Measurements from ENCODE around the gene SEC14L6.
"Not testable (repeated sequence)": the region's sequence is repeated elsewhere in the genome, so short reads cannot be mapped to it uniquely, and the experiment has no call there.

SEC14L6 gene

GRCh38 chr22:30546616-30547015 is at the start of gene SEC14L6:
SEC14L6 (minus strand) TSS chr22:30546741; CDS start chr22:30546682, 59 bp downstream.
- DNase-seq (ENCODE audit: low read depth), result no peak
- no peak for TF ChIP-seq CTCF (IDR thresholded peaks at IDR 0.05; ENCODE audit: low read length, missing control alignments)
- H3K4me3 ChIP-seq (replicated peaks; ENCODE audit: low read depth, low read length), result no peak within 1 kb of the TSS

- no peak for DNase-seq (ENCODE audit: low read depth)
- H3K4me3 ChIP-seq (replicated peaks; ENCODE audit: low read depth, low read length), result no peak overlapping the region
- no peak for TF ChIP-seq CTCF (IDR thresholded peaks at IDR 0.05; ENCODE audit: low read length, missing control alignments)
These were observed 49.7 kb upstream of the SEC14L6 start for GRCh38 chr22:30596199-30596598.

GRCh38 chr22:30592360-30592713 is 45.8 kb upstream of the SEC14L6 start:
- H3K4me3 ChIP-seq (replicated peaks; ENCODE audit: low read depth, low read length), result peak overlapping the region; percentile 42
- not testable (repeated sequence) for DNase-seq (ENCODE audit: low read depth)

- peak within 1 kb of the TSS; percentile 100 for H3K4me3 ChIP-seq (replicated peaks; ENCODE audit: low read depth, low read length)
- no peak for TF ChIP-seq CTCF (IDR thresholded peaks at IDR 0.05; ENCODE audit: low read length, missing control alignments)
- peak; percentile 100 for DNase-seq (ENCODE audit: low read depth)
These were observed 45.2 kb upstream of the SEC14L6 start, which contains the start of gene PES1 for GRCh38 chr22:30591588-30592359. PES1 (minus strand) TSS chr22:30591910; CDS start chr22:30591833, 77 bp downstream.

GRCh38 chr22:30591191-30591587 is 44.6 kb upstream of the SEC14L6 start:
- DNase-seq (ENCODE audit: low read depth), result peak; percentile 43
- peak overlapping the region; percentile 100 for H3K4me3 ChIP-seq (replicated peaks; ENCODE audit: low read depth, low read length)
- TF ChIP-seq CTCF (IDR thresholded peaks at IDR 0.05; ENCODE audit: low read length, missing control alignments), result no peak

GRCh38 chr22:30586414-30586813 is 39.9 kb upstream of the SEC14L6 start:
- DNase-seq (ENCODE audit: low read depth), result no peak
- H3K4me3 ChIP-seq (replicated peaks; ENCODE audit: low read depth, low read length), result no peak overlapping the region
- no peak for TF ChIP-seq CTCF (IDR thresholded peaks at IDR 0.05; ENCODE audit: low read length, missing control alignments)

- TF ChIP-seq CTCF (IDR thresholded peaks at IDR 0.05; ENCODE audit: low read length, missing control alignments), result no peak
- DNase-seq (ENCODE audit: low read depth), result no peak
- H3K4me3 ChIP-seq (replicated peaks; ENCODE audit: low read depth, low read length), result no peak overlapping the region
These were observed 37.9 kb upstream of the SEC14L6 start for GRCh38 chr22:30584441-30584840.

Data from fibroblast of pulmonary artery (primary cell).